CD4-positive, alpha-beta T cell treated with Interleukin-12 subunit alpha and Interleukin-12 subunit beta, for 1 hour (primary cell): ENCODE data around the gene P4HTM.

ENCODE experiments used
- DNase-seq: peaks from one replicate; pipeline ENCODE4 v3.0.0-alpha.2; 2020

Gene P4HTM

GRCh38 chr3:48989796-48990635 is at the start of gene P4HTM:
TSS of gene P4HTM (plus strand) at chr3:48990241. CDS start at chr3:48990257, 16 bp downstream.
- DNase-seq = peak; percentile 73

- DNase-seq = no peak
Observed at GRCh38 chr3:48945432-48945831, 44.6 kb upstream of the P4HTM start.

GRCh38 chr3:48945891-48946549 is 44.0 kb upstream of the P4HTM start:
- DNase-seq = no peak

- no peak for DNase-seq
Observed at GRCh38 chr3:48949376-48949717, 40.7 kb upstream of the P4HTM start.

- DNase-seq = no peak
Observed at GRCh38 chr3:48950051-48950450, 40.0 kb upstream of the P4HTM start.

- no peak for DNase-seq
Observed at GRCh38 chr3:48951764-48952163, 38.3 kb upstream of the P4HTM start.

GRCh38 chr3:48952510-48953118 is 37.4 kb upstream of the P4HTM start:
- DNase-seq = peak; percentile 70

- no peak for DNase-seq
Observed at GRCh38 chr3:48957006-48957705, 32.9 kb upstream of the P4HTM start.

GRCh38 chr3:48960841-48961413 is 29.1 kb upstream of the P4HTM start:
- no peak for DNase-seq

GRCh38 chr3:48962340-48962739 is 27.7 kb upstream of the P4HTM start:
- DNase-seq = no peak

GRCh38 chr3:48962939-48963338 is 27.1 kb upstream of the P4HTM start:
- no peak for DNase-seq

GRCh38 chr3:48963591-48963990 is 26.4 kb upstream of the P4HTM start:
- no peak for DNase-seq

- no peak for DNase-seq
Observed at GRCh38 chr3:48966367-48966766, 23.7 kb upstream of the P4HTM start.

GRCh38 chr3:48966876-48967361 is 23.1 kb upstream of the P4HTM start:
- DNase-seq = no peak

- no peak for DNase-seq
Observed at GRCh38 chr3:48970586-48970985, 19.5 kb upstream of the P4HTM start.

- DNase-seq = no peak
Observed at GRCh38 chr3:48974076-48974864, 15.8 kb upstream of the P4HTM start.

- no peak for DNase-seq
Observed at GRCh38 chr3:48979451-48979850, 10.6 kb upstream of the P4HTM start.

- DNase-seq = no peak
Observed at GRCh38 chr3:48980295-48980694, 9.7 kb upstream of the P4HTM start.

- DNase-seq = no peak
Observed at GRCh38 chr3:48982016-48982415, 8.0 kb upstream of the P4HTM start.

GRCh38 chr3:48982686-48983085 is 7.4 kb upstream of the P4HTM start:
- DNase-seq = no peak

- no peak for DNase-seq
Observed at GRCh38 chr3:48983096-48983495, 6.9 kb upstream of the P4HTM start.

GRCh38 chr3:48984663-48985062 is 5.4 kb upstream of the P4HTM start:
- DNase-seq = no peak
